Activated CD8-positive, alpha-beta memory T cell treated with anti-CD3 and anti-CD28 coated beads for 36 hours (primary cell): ENCODE results near the gene FNIP2. TPM values are rescaled to one million over a fixed set of nuclear protein-coding genes. Genes with fewer than 3 reads are reported as not detected.
"Not testable (repeated sequence)": the region's sequence is repeated elsewhere in the genome, so short reads cannot be mapped to it uniquely, and the experiment has no call there.

Experiments
- CTCF ChIA-PET: fragments of 350-600 bp; sonication (Branson Sonifier 250); formaldehyde crosslinking; loops from one replicate; lab custom pipeline; 2021; ENCODE audit warnings: antibody characterized with exemption; lab: Charles Lee
- POLR2A ChIA-PET: fragments of 350-600 bp; sonication (Branson Sonifier 250); formaldehyde crosslinking; loops from one replicate; lab custom pipeline; 2021; ENCODE audit warnings: antibody characterized with exemption; lab: Charles Lee
- total RNA-seq, 2 experiments: library from RNA; stranded (reverse); gene quantifications; one replicate each; pipeline ENCODE4 v1.2.3, GENCODE V29; 2021

The FNIP2 gene
- total RNA-seq, 2 experiments from 2014 or later = 15.8 to 16.2 TPM

DNA sequence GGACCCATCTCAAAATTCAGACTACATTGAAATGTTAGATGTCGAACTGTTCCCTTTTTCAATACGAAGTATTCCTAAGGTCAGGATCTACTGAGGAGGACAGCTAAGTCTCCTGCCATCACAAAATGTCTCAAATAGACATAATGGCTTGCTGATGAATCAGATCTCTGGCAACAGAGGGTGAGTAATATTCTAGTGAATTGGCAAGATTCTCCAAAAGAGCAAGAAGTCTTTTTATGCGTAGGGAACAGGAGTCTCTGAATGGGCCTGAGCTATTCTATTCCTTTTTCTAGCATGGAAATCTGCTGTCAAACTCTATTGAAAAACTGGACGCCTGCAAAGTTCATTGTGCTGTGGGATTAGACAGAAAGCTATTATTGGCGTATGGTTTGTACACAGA, 145.4 kb downstream of the FNIP2 start:
- ChIA-PET POLR2A (no interaction called here), CTCF (interaction anchor here (0.6 kb wide), 1 partner anchor 66 kb away, joined by 4 read pairs; no protein-coding TSS in a partner anchor)

GRCh38 chr4:158915683-158916241, 146.9 kb downstream of the FNIP2 start:
- POLR2A ChIA-PET = no interaction called here
- CTCF ChIA-PET = interaction anchor here (0.6 kb wide), 1 partner anchor 181 kb away, joined by 4 read pairs; no protein-coding TSS in a partner anchor

GRCh38 chr4:158920452-158920996, 151.7 kb downstream of the FNIP2 start:
- CTCF ChIA-PET, POLR2A ChIA-PET: not testable (repeated sequence)

GRCh38 chr4:158927774-158928173, 158.9 kb downstream of the FNIP2 start:
- CTCF ChIA-PET = interaction anchor here (0.6 kb wide), 1 partner anchor 196 kb away, joined by 3 read pairs; no protein-coding TSS in a partner anchor
- POLR2A ChIA-PET = not testable (repeated sequence)

- POLR2A ChIA-PET = no interaction called here
- CTCF ChIA-PET = no interaction called here
Measured at GRCh38 chr4:158929939-158930638, 161.3 kb downstream of the FNIP2 start.

DNA sequence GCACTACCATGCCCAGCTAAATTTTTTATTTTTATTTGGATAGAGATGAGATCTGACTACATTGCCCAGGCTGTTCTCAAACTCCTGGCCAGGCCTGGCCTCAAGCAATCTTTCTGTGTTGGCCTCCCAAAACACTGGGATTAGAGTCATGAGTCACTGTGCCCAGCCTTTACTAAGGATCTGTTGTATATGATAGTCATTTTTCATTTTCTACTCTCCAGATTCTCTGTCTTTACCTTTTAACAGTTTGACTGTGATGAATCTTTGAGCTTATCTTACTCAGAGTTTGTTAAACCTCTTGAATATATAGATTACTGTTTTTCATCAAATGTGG, 161.8 kb downstream of the FNIP2 start:
- POLR2A ChIA-PET = no interaction called here
- CTCF ChIA-PET = no interaction called here

GRCh38 chr4:158933236-158933635, 164.4 kb downstream of the FNIP2 start:
- POLR2A ChIA-PET = no interaction called here

GRCh38 chr4:158934996-158935669, 166.3 kb downstream of the FNIP2 start:
- POLR2A ChIA-PET = no interaction called here
- CTCF ChIA-PET = no interaction called here

More at GRCh38 chr4:158933236-158933635, 164.4 kb downstream of the FNIP2 start:
- CTCF ChIA-PET = no interaction called here

DNA sequence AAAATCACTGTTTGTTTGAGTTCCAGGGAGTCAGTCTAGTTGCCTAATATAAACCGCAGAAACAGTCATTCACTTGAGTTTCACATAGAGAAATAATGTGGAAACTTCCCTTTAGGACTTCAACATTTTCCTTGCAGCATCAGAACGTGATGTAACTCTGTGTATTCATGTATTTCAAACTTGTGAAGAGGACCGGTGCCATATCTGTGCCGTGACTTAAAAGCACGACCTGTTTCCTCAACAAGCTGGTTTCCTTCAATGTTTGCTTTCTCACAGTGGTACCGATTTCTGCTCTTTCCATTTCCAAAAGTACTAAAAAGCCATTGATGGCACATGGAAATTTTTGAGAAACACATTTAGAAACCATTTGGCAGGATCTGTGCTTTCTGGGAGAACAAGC, 167.4 kb downstream of the FNIP2 start:
- ChIA-PET CTCF (no interaction called here), POLR2A (no interaction called here)

DNA sequence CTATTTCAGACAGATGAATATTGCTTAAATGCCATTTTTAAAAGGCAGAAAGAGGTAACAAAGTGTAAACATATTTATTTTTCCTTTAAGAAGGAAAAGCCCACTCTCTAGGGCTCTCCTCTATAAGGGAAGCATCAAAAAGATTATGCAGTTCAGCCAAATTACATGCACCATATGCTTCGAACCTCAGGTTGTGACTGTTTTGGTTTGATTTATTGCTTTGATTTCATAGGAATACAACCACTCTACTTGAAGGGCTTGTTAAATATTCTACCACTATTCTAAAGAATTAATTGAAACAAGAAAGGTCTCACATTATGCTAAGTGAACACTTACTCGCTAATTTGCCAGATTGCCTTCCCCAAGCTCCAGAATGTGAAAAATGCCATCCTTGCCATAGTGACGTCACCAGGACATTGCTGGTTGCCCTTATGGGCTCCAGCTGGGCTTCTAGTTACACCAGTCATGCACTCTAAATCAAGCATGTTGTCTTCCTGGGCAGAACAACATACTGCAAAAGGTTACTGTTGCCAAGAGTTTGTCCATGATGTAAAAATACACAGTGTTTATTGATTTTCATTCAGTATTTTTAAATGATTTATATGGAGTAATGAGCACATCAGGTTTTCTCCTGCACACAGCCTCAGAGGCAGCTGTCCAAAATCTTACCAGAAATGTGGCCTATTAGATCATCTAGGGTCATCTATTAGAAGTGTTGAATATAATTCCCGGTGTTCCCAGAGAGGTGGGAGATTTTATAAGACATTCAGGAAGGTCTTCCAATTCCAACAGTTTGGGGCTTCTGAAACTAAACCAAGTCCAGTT, 169.6 kb downstream of the FNIP2 start:
- ChIA-PET POLR2A (no interaction called here), CTCF (no interaction called here)

- CTCF ChIA-PET = no interaction called here
- POLR2A ChIA-PET = no interaction called here
Measured at GRCh38 chr4:158940271-158940670, 171.4 kb downstream of the FNIP2 start.

- CTCF ChIA-PET = no interaction called here
Measured at GRCh38 chr4:158941321-158941720, 172.5 kb downstream of the FNIP2 start.

GRCh38 chr4:158941895-158942294, 173.1 kb downstream of the FNIP2 start:
- CTCF ChIA-PET = no interaction called here
- POLR2A ChIA-PET = no interaction called here

More at GRCh38 chr4:158941321-158941720, 172.5 kb downstream of the FNIP2 start:
- POLR2A ChIA-PET = no interaction called here

DNA sequence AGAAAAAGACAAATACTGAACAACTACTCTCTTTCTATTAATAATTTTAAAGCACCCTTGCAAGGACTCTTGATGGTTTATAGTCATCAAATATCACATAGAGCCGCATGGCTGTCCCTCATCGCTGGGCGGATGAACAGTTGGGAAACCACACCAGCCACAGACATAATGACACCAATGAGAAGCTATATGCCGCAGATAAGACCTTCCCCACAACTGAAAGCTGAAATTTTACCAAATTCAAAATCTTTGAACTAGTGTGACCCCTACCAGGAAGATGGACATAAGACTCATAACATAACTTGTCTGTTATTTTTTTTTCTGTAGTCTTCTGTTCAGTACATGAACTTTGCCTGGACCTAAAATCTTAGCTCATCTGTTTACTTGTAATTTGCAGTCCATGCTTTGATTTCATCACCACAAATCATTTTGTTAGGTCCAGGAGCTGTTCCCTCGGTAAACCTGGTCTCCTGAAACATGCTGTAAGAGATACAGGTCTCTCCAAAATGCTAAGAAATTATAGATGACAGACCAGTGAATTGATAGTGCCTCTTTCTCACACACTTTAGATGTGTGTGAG, 176.8 kb downstream of the FNIP2 start:
- ChIA-PET POLR2A (no interaction called here), CTCF (no interaction called here)

GRCh38 chr4:158946825-158947224, 178.0 kb downstream of the FNIP2 start:
- ChIA-PET CTCF (no interaction called here), POLR2A (no interaction called here)

DNA sequence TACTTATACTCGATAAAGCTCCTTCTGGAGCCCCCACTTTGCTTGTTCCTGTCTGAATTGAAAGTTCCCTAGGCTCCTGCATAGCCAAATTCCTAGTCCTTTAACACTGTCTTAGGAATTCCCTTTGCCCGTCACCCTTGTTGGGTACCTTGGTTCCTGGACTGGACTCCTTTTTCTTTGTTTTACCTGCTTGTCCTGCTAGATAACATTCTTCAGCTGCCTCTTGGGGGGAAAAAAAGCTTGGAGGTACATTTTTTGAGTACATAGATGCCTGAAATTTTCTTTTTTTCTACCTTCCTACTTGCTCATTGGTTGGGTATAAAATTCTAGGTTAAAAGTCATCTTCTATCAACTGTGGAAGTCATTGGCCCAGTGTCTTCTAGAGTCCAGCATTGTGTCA, 179.2 kb downstream of the FNIP2 start:
- ChIA-PET POLR2A (no interaction called here), CTCF (no interaction called here)

GRCh38 chr4:158949099-158949498, 180.3 kb downstream of the FNIP2 start:
- ChIA-PET CTCF (no interaction called here), POLR2A (no interaction called here)

- POLR2A ChIA-PET, CTCF ChIA-PET: not testable (repeated sequence)
Measured at GRCh38 chr4:158952221-158952774, 183.5 kb downstream of the FNIP2 start.

DNA sequence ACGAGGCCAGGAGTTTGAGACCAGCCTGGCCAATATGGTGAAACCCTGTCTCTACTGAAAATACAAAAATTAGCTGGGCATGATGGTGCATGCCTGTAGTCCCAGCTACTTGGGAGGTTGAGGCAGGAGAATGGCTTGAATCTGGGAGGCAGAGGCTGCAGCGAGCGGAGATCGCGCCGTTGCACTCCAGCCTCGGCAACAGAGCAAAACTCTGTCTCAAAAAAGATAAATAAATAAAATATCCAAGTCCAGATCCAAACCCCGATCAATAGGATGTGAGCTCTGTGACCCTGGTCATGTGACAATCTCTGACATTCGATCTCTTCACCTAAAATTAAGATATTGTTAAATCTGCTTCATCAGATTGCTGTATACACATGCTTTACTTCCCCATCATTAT, 187.5 kb downstream of the FNIP2 start:
- CTCF ChIA-PET, POLR2A ChIA-PET: not testable (repeated sequence)
